Measurements from ENCODE around the gene PTPRG.

DNA sequence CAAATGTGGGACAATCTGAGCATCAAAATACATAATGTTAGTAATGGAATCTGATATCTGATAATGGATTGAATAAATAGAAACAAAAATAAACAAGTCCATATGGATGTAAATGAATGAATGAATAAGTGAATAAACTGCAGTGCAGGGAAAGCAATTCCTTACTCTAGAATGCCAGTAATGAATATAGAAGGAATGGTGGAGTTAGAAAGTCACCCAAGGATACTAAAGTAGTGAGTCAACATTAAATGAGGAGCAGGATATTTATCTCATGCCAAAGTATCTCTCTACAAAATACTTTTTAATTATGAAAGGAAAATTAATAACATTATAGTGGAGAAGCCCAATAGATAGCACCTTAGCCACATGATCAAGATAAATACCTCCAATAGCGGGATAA lies 511.7 kb downstream of the PTPRG start:
- TF ChIP-seq POLR2AphosphoS5 (IDR thresholded peaks at IDR 0.05) = no peak
- TF ChIP-seq, protein P1, sequence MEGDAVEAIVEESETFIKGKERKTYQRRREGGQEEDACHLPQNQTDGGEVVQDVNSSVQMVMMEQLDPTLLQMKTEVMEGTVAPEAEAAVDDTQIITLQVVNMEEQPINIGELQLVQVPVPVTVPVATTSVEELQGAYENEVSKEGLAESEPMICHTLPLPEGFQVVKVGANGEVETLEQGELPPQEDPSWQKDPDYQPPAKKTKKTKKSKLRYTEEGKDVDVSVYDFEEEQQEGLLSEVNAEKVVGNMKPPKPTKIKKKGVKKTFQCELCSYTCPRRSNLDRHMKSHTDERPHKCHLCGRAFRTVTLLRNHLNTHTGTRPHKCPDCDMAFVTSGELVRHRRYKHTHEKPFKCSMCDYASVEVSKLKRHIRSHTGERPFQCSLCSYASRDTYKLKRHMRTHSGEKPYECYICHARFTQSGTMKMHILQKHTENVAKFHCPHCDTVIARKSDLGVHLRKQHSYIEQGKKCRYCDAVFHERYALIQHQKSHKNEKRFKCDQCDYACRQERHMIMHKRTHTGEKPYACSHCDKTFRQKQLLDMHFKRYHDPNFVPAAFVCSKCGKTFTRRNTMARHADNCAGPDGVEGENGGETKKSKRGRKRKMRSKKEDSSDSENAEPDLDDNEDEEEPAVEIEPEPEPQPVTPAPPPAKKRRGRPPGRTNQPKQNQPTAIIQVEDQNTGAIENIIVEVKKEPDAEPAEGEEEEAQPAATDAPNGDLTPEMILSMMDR (IDR thresholded peaks at IDR 0.05) = no peak
